IPS-18a (cell line): ENCODE data around the gene STRIP1.

ENCODE experiments used
- H3K27ac ChIP-seq: one replicate; pipeline ENCODE4 v1.5.1; 2013; ENCODE audit warnings: low read length
- H3K27me3 ChIP-seq: one replicate; pipeline ENCODE4 v1.6.1; 2013; ENCODE audit warnings: mild to moderate bottlenecking, low read length; ENCODE audit not compliant: control insufficient read depth, insufficient read depth
- H3K36me3 ChIP-seq: one replicate; pipeline ENCODE4 v1.6.1; 2013; ENCODE audit warnings: low read depth, low read length; ENCODE audit not compliant: control insufficient read depth
- H3K4me1 ChIP-seq: one replicate; pipeline ENCODE4 v1.6.1; 2013; ENCODE audit warnings: low read depth, low read length; ENCODE audit not compliant: control insufficient read depth
- H3K4me3 ChIP-seq: one replicate; pipeline ENCODE4 v1.5.1; 2013; ENCODE audit warnings: low read length
- H3K9ac ChIP-seq: one replicate; pipeline ENCODE4 v1.6.1; 2013; ENCODE audit warnings: mild to moderate bottlenecking, low read length, moderate library complexity
- H3K9me3 ChIP-seq: one replicate; pipeline ENCODE4 v1.6.1; 2013; ENCODE audit warnings: low read depth, low read length; ENCODE audit not compliant: control insufficient read depth

STRIP1 gene

GRCh38 chr1:110089561-110090275, 55.3 kb downstream of the STRIP1 start:
- no peaks in the 10 kb centered on the region for H3K36me3 ChIP-seq
- H3K9ac ChIP-seq = no peak overlapping the region
- peaks cover 33% of the 10 kb centered on the region for H3K27me3 ChIP-seq
- H3K4me3 ChIP-seq = no peak overlapping the region
- H3K4me1 ChIP-seq = peaks cover 6% of the 10 kb centered on the region
- H3K27ac ChIP-seq = no peak overlapping the region
- H3K9me3 ChIP-seq = no peaks in the 10 kb centered on the region

GRCh38 chr1:110091381-110091780, 57.0 kb downstream of the STRIP1 start:
- peaks cover 16% of the 10 kb centered on the region for H3K27me3 ChIP-seq
- H3K9me3 ChIP-seq = no peaks in the 10 kb centered on the region
- no peak overlapping the region for H3K27ac ChIP-seq
- no peak overlapping the region for H3K4me3 ChIP-seq
- H3K9ac ChIP-seq = no peak overlapping the region
- no peaks in the 10 kb centered on the region for H3K36me3 ChIP-seq
- H3K4me1 ChIP-seq = peaks cover 6% of the 10 kb centered on the region

- no peak overlapping the region for H3K27ac ChIP-seq
- H3K9me3 ChIP-seq = no peaks in the 10 kb centered on the region
- no peak overlapping the region for H3K9ac ChIP-seq
- no peaks in the 10 kb centered on the region for H3K36me3 ChIP-seq
- peaks cover 6% of the 10 kb centered on the region for H3K4me1 ChIP-seq
- no peak overlapping the region for H3K4me3 ChIP-seq
- H3K27me3 ChIP-seq = peaks cover 12% of the 10 kb centered on the region
Observed at GRCh38 chr1:110091791-110092190, 57.4 kb downstream of the STRIP1 start.

- Histone ChIP-seq H3K27ac (no peak overlapping the region), H3K9ac (no peak overlapping the region), H3K27me3 (peaks cover under 1% of the 10 kb centered on the region), H3K36me3 (no peaks in the 10 kb centered on the region), H3K9me3 (no peaks in the 10 kb centered on the region), H3K4me3 (no peak overlapping the region), H3K4me1 (peaks cover 6% of the 10 kb centered on the region)
Observed at GRCh38 chr1:110092991-110093390, 58.6 kb downstream of the STRIP1 start.

GRCh38 chr1:110094931-110095654, 60.7 kb downstream of the STRIP1 start:
- Histone ChIP-seq H3K36me3 (no peaks in the 10 kb centered on the region), H3K4me3 (no peak overlapping the region), H3K27me3 (no peaks in the 10 kb centered on the region), H3K4me1 (no peaks in the 10 kb centered on the region), H3K9ac (no peak overlapping the region), H3K27ac (no peak overlapping the region), H3K9me3 (no peaks in the 10 kb centered on the region)

GRCh38 chr1:110097507-110098221, 63.2 kb downstream of the STRIP1 start:
- no peaks in the 10 kb centered on the region for H3K27me3 ChIP-seq
- no peak overlapping the region for H3K4me3 ChIP-seq
- no peaks in the 10 kb centered on the region for H3K4me1 ChIP-seq
- no peaks in the 10 kb centered on the region for H3K9me3 ChIP-seq
- H3K27ac ChIP-seq = no peak overlapping the region
- no peak overlapping the region for H3K9ac ChIP-seq
- no peaks in the 10 kb centered on the region for H3K36me3 ChIP-seq

GRCh38 chr1:110098222-110099026, 64.0 kb downstream of the STRIP1 start:
- Histone ChIP-seq H3K4me3 (no peak overlapping the region), H3K4me1 (no peaks in the 10 kb centered on the region), H3K9ac (no peak overlapping the region), H3K9me3 (no peaks in the 10 kb centered on the region), H3K27ac (no peak overlapping the region), H3K36me3 (no peaks in the 10 kb centered on the region), H3K27me3 (no peaks in the 10 kb centered on the region)

GRCh38 chr1:110100335-110100734, 65.9 kb downstream of the STRIP1 start:
- Histone ChIP-seq H3K36me3 (no peaks in the 10 kb centered on the region), H3K4me1 (no peaks in the 10 kb centered on the region), H3K27ac (no peak overlapping the region), H3K9ac (no peak overlapping the region), H3K9me3 (no peaks in the 10 kb centered on the region), H3K27me3 (no peaks in the 10 kb centered on the region), H3K4me3 (no peak overlapping the region)

GRCh38 chr1:110102081-110102480, 67.7 kb downstream of the STRIP1 start:
- Histone ChIP-seq H3K4me3 (no peak overlapping the region), H3K4me1 (no peaks in the 10 kb centered on the region), H3K27ac (no peak overlapping the region), H3K9me3 (no peaks in the 10 kb centered on the region), H3K27me3 (no peaks in the 10 kb centered on the region), H3K9ac (no peak overlapping the region), H3K36me3 (no peaks in the 10 kb centered on the region)
